GM18517 (cell line): Measurements from ENCODE around the gene LRRC3.
"Not testable (repeated sequence)": the region's sequence is repeated elsewhere in the genome, so short reads cannot be mapped to it uniquely, and the experiment has no call there.

ENCODE experiments used
- ATAC-seq: cut with Tn5 transposase; IDR thresholded peaks from one replicate; pipeline ENCODE4 v1.9.1; 2021; ENCODE audit warnings: mild to moderate bottlenecking, moderate library complexity; ENCODE audit not compliant: unreplicated experiment

Gene LRRC3

GRCh38 chr21:44454747-44455523 is at the start of gene LRRC3:
LRRC3 (plus strand) TSS chr21:44455510; CDS start chr21:44456645, 1,135 bp downstream.
- ATAC-seq: no peak

GRCh38 chr21:44405948-44406872 is 49.1 kb upstream of the LRRC3 start:
- ATAC-seq: no peak

GRCh38 chr21:44406953-44407352 is 48.4 kb upstream of the LRRC3 start:
- no peak for ATAC-seq

- no peak for ATAC-seq
Measured at GRCh38 chr21:44407493-44407892, 47.8 kb upstream of the LRRC3 start.

GRCh38 chr21:44408226-44408625 is 47.1 kb upstream of the LRRC3 start:
- ATAC-seq: no peak

GRCh38 chr21:44413566-44414290 is 41.6 kb upstream of the LRRC3 start:
- no peak for ATAC-seq

GRCh38 chr21:44414291-44415072 is 40.8 kb upstream of the LRRC3 start:
- no peak for ATAC-seq

- ATAC-seq: no peak
Measured at GRCh38 chr21:44415073-44416025, 40.0 kb upstream of the LRRC3 start.

GRCh38 chr21:44416193-44416592 is 39.1 kb upstream of the LRRC3 start:
- no peak for ATAC-seq

- not testable (repeated sequence) for ATAC-seq
Measured at GRCh38 chr21:44417621-44418107, 37.6 kb upstream of the LRRC3 start.

- no peak for ATAC-seq
Measured at GRCh38 chr21:44418108-44418875, 37.0 kb upstream of the LRRC3 start.

- ATAC-seq: no peak
Measured at GRCh38 chr21:44418876-44419230, 36.5 kb upstream of the LRRC3 start.

GRCh38 chr21:44419679-44420078 is 35.6 kb upstream of the LRRC3 start:
- no peak for ATAC-seq

- no peak for ATAC-seq
Measured at GRCh38 chr21:44420416-44421205, 34.7 kb upstream of the LRRC3 start.

GRCh38 chr21:44421901-44422840 is 33.1 kb upstream of the LRRC3 start:
- ATAC-seq: no peak

GRCh38 chr21:44423312-44423821 is 31.9 kb upstream of the LRRC3 start:
- no peak for ATAC-seq
